Body of pancreas (tissue), 4 donors: Measurements from ENCODE around the gene CRYBA4. TPM values are rescaled to one million over a fixed set of nuclear protein-coding genes. Genes with fewer than 3 reads are reported as not detected.

Experiments used
- ATAC-seq: fragments of 150-250 bp; one replicate; pipeline ENCODE4 v1.9.1; 2016
- DNase-seq, 4 donors: peaks; one replicate each; pipeline ENCODE4 v3.0.0-alpha.2; 2019
- H3K27ac ChIP-seq, 4 donors: fragments of 200-600 bp; sonication (generic); 1 replicate in 3 of 4; 2 replicates in 1 of 4; pipeline versions ENCODE4 v1.5.1 to v1.6.1; 2016 to 2019; ENCODE audit warnings: mild to moderate bottlenecking in 1 of 4, mixed read lengths in 1 of 4, moderate library complexity in 1 of 4
- H3K27me3 ChIP-seq, 2 donors: fragments of 200-600 bp; sonication (generic); one replicate each; pipeline ENCODE4 v1.6.0; 2016; ENCODE audit warnings: mild to moderate bottlenecking in 1 of 2
- H3K36me3 ChIP-seq, 2 donors: fragments of 200-600 bp; sonication (generic); replicated peaks in 1 of 2; 2 replicates each; pipeline ENCODE4 v1.5.1; 2016; ENCODE audit warnings: low read depth in 2 of 2; ENCODE audit not compliant: insufficient read depth in 1 of 2
- H3K4me1 ChIP-seq: fragments of 200-600 bp; sonication (generic); one replicate; pipeline ENCODE4 v1.6.0; 2016
- H3K4me3 ChIP-seq, 2 donors: fragments of 200-600 bp; sonication (generic); 1 replicate in 1 of 2; 2 replicates in 1 of 2; pipeline ENCODE4 v1.5.1; 2016 to 2019
- H3K9me3 ChIP-seq, 3 donors: fragments of 200-600 bp; sonication (generic); 1 replicate in 2 of 3; 2 replicates in 1 of 3; pipeline ENCODE4 v1.5.1; 2016
- POLR2A ChIP-seq, 3 donors: fragments of 450-650 bp; IDR thresholded peaks; one replicate each; pipeline ENCODE4 v1.6.1; 2016; ENCODE audit warnings: antibody characterized with exemption in 3 of 3, mild to moderate bottlenecking in 2 of 3
- WGBS, 2 donors: methylation state at CpG; one replicate each; pipeline ENCODE4 v1.1.5; 2017; 5-methylcytosine and 5-hydroxymethylcytosine counted together
- intact Hi-C: fragments of 100-400 bp; cut with DNase I; formaldehyde crosslinking; loops from one replicate; pipeline ENCODE4 v1.15.1; 2023
- total RNA-seq, 2 donors: library from RNA; depleted of rRNA; stranded (reverse); fragments of >200 nt; gene quantifications; one replicate each; pipeline ENCODE4 v1.1.0, GENCODE V29; 2016
- TF ChIP-seq, protein P1 (sequence below), 7 experiments: fragments of 450-650 bp in 4 of 7; fragments of 200-600 bp in 3 of 7; sonication (generic) in 3 of 7; IDR thresholded peaks; one replicate each; pipeline ENCODE4 v1.5.1; 2016 to 2019; ENCODE audit warnings: antibody characterized with exemption in 7 of 7

CRYBA4 gene
- total RNA-seq, 2 donors from 2014 or later, result not detected

DNA sequence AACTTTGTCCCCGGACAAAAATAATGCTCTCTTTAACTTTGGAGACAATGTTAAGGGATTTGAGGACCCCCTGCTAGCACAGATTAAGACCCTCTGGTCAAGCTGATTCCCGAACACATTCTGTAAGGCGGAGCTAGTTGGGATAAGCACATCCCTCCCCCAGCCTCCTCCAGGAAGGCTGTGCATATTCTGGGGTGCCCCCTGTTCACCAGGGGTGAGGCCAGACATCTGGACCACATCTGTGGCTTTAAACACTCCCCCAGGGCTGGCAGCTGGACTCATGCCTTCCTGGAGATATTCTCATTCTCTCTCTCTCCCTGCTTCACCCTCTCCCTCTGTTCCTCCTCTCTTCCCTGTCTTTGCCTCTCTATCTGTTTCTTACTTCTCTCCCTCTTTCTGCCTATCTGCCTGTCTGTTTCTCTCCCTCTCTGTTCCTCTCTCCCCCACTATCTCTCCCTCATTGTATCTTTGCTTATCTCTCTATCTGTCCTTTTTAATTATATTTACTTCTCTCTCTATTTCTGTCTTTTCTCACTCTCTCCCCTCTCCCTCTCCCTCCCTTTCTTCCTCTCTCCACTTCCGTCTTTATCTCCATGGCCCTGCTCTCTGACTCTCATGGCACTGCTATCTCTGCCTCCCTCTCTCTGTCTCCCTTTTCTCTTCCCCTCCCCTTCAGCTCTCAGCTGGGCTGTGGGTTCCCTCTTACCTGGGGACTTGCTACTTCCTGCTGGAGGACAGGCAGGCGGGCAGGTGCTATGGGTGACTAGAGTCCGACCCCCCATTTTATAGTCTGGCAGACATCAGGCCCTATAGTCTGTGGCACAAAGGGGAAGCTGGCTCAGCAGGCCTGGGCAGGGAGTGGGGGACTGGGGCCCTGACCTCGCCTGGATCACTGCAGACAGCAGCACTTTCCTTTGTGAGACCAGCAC, 4.2 kb upstream of the CRYBA4 start, which contains the start of gene CRYBB1:
CRYBB1 (minus strand) TSS at position 757 of the 929 bp plus-strand sequence. CDS start 1,708 bp downstream, outside the sequence.
- TF ChIP-seq, protein P1, sequence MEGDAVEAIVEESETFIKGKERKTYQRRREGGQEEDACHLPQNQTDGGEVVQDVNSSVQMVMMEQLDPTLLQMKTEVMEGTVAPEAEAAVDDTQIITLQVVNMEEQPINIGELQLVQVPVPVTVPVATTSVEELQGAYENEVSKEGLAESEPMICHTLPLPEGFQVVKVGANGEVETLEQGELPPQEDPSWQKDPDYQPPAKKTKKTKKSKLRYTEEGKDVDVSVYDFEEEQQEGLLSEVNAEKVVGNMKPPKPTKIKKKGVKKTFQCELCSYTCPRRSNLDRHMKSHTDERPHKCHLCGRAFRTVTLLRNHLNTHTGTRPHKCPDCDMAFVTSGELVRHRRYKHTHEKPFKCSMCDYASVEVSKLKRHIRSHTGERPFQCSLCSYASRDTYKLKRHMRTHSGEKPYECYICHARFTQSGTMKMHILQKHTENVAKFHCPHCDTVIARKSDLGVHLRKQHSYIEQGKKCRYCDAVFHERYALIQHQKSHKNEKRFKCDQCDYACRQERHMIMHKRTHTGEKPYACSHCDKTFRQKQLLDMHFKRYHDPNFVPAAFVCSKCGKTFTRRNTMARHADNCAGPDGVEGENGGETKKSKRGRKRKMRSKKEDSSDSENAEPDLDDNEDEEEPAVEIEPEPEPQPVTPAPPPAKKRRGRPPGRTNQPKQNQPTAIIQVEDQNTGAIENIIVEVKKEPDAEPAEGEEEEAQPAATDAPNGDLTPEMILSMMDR (IDR thresholded peaks at IDR 0.05), result no peak
- TF ChIP-seq POLR2A (IDR thresholded peaks at IDR 0.05), result no peak
- ATAC-seq (no peak), DNase-seq (peak in 1 of 4 donors; percentile 44)

GRCh38 chr22:26618455-26618854, 3.3 kb upstream of the CRYBA4 start:
- no peak overlapping the region for H3K27ac ChIP-seq
- 80 to 86% methylated on average over 8 of the region's 8 CpGs for WGBS, 2 donors
- H3K4me1 ChIP-seq, result no peaks in the 10 kb centered on the region
- intact Hi-C loops, result no loop called here
- H3K9me3 ChIP-seq, result no peaks in the 10 kb centered on the region
- DNase-seq (no peak), ATAC-seq (no peak)
- no peak overlapping the region for H3K4me3 ChIP-seq
- H3K36me3 ChIP-seq, result no peaks in the 10 kb centered on the region
- no peaks in the 10 kb centered on the region for H3K27me3 ChIP-seq
- TF ChIP-seq, protein P1 (IDR thresholded peaks at IDR 0.05), result no peak
- TF ChIP-seq POLR2A (IDR thresholded peaks at IDR 0.05), result no peak

More for the DNA sequence above, 4.2 kb upstream of the CRYBA4 start, which contains the start of gene CRYBB1:
- 62 to 67% methylated on average over 7 of the region's 7 CpGs for WGBS, 2 donors
- Histone ChIP-seq H3K4me3 (no peak within 1 kb of the TSS), H3K36me3 (no peaks in the 10 kb centered on the region), H3K9me3 (no peaks in the 10 kb centered on the region), H3K4me1 (no peaks in the 10 kb centered on the region), H3K27me3 (no peaks in the 10 kb centered on the region), H3K27ac (peak within 1 kb of the TSS in 1 of 4 donors; percentile 41)
- intact Hi-C loops, result no loop called here

DNA sequence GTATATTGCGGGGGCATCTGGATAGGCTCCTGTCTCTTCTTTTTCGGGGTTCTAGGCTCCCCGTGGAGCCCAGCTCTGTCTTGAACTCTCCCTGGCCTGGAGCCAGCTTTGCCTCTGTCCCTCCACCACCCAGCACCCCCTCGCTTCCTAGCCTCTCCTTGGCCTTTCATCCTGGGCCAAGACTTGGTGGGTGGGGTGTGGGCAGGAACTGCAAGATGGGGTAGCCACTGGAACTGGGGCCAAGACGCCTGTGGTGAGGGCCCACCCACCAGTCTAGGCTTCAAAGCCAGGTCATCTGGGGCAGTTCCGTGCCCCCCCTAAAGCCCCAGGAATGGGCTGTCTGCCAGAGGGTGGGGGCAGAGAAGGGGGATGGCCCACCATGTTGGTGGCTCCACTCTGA, 2.3 kb upstream of the CRYBA4 start:
- Histone ChIP-seq H3K27ac (no peak overlapping the region), H3K4me3 (no peak overlapping the region), H3K27me3 (no peaks in the 10 kb centered on the region), H3K9me3 (no peaks in the 10 kb centered on the region), H3K4me1 (no peaks in the 10 kb centered on the region), H3K36me3 (no peaks in the 10 kb centered on the region)
- no peak for ATAC-seq
- intact Hi-C loops, result no loop called here
- no peak for DNase-seq
- 67 to 76% methylated on average over 3 to 6 of the region's 6 CpGs for WGBS, 2 donors
- TF ChIP-seq POLR2A (IDR thresholded peaks at IDR 0.05), result no peak
- TF ChIP-seq, protein P1 (IDR thresholded peaks at IDR 0.05), result no peak

DNA sequence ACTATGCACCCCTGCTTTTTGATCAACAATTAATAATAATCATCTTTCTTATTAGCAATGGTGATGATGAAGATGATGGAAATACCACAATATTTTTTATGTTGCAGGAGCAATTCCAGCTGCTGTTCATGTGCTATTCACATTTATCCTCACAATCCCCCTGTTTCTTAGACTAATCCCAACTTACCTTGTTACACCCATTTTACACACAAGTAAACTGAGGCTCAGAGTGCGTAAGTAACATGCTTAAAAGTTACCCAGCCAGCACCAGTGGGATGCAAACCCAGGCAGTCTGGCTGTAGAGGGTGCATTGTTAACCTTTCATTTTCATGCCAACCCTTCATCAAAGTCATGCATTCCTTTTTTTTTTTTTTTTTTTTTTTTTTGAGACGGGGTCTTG, 1.6 kb upstream of the CRYBA4 start:
- DNase-seq, result no peak
- TF ChIP-seq, protein P1 (IDR thresholded peaks at IDR 0.05), result no peak
- no peak for TF ChIP-seq POLR2A (IDR thresholded peaks at IDR 0.05)
- H3K27ac ChIP-seq, result no peak overlapping the region
- no peaks in the 10 kb centered on the region for H3K9me3 ChIP-seq
- ATAC-seq, result no peak
- intact Hi-C loops, result no loop called here
- H3K4me1 ChIP-seq, result no peaks in the 10 kb centered on the region
- no peak overlapping the region for H3K4me3 ChIP-seq
- WGBS, 2 donors, result 79 to 86% methylated on average over 2 of the region's 2 CpGs
- H3K27me3 ChIP-seq, result no peaks in the 10 kb centered on the region
- H3K36me3 ChIP-seq, result no peaks in the 10 kb centered on the region
